GM23248 (cell line): ENCODE results near the gene CMSS1.

Experiments
- EZH2 ChIP-seq: fragments of 200-600 bp; sonication (generic); IDR thresholded peaks from 2 replicates; pipeline ENCODE4 v1.6.1; 2018; ENCODE audit warnings: antibody characterized with exemption, mild to moderate bottlenecking; ENCODE audit not compliant: insufficient read depth, poor library complexity, severe bottlenecking
- EZH2phosphoT487 ChIP-seq: fragments of 200-600 bp; sonication (generic); IDR thresholded peaks from 2 replicates; pipeline ENCODE4 v1.6.1; 2018; ENCODE audit warnings: antibody characterized with exemption, moderate library complexity, mild to moderate bottlenecking, low read depth; ENCODE audit not compliant: insufficient read depth

- no peak for TF ChIP-seq EZH2
- no peak for TF ChIP-seq EZH2phosphoT487
Measured at GRCh38 chr3:100151024-100151707, 333.5 kb downstream of the CMSS1 start.
